H9 (cell line): ENCODE results near the gene ARL14EP. TPM values are rescaled to one million over a fixed set of nuclear protein-coding genes. Genes with fewer than 3 reads are reported as not detected.

Experiments used
- DNase-seq: peaks from one replicate; pipeline ENCODE4 v3.0.0-alpha.2; 2017
- H2AFZ ChIP-seq: one replicate; pipeline ENCODE4 v1.6.1; 2013; ENCODE audit warnings: mild to moderate bottlenecking, low read length, control low read depth, moderate library complexity
- H2AK5ac ChIP-seq: 2 replicates; pipeline ENCODE4 v1.6.1; 2013; ENCODE audit warnings: low read length, control low read depth, mixed read lengths; ENCODE audit not compliant: insufficient read length
- H2BK120ac ChIP-seq: one replicate; pipeline ENCODE4 v1.6.1; 2013; ENCODE audit warnings: low read depth, mild to moderate bottlenecking, low read length, control low read depth, inconsistent platforms; ENCODE audit not compliant: poor library complexity, severe bottlenecking
- H2BK12ac ChIP-seq: 2 replicates; pipeline ENCODE4 v1.6.1; 2013; ENCODE audit warnings: low read length, control low read depth, mixed read lengths, low read depth; ENCODE audit not compliant: insufficient read length
- H2BK15ac ChIP-seq: 2 replicates; pipeline ENCODE4 v1.6.1; 2013; ENCODE audit warnings: low read depth, low read length, control low read depth
- H2BK20ac ChIP-seq: one replicate; pipeline ENCODE4 v1.6.1; 2013; ENCODE audit warnings: low read depth, mild to moderate bottlenecking, low read length, control low read depth, inconsistent platforms; ENCODE audit not compliant: poor library complexity, severe bottlenecking
- H2BK5ac ChIP-seq: 2 replicates; pipeline ENCODE4 v1.6.1; 2013; ENCODE audit warnings: low read length, control low read depth, mixed read lengths; ENCODE audit not compliant: insufficient read length
- H3K14ac ChIP-seq: 2 replicates; pipeline ENCODE4 v1.6.1; 2013; ENCODE audit warnings: low read length, control low read depth; ENCODE audit not compliant: insufficient read depth
- H3K18ac ChIP-seq: 2 replicates; pipeline ENCODE4 v1.6.1; 2013; ENCODE audit warnings: low read depth, mild to moderate bottlenecking, mixed read lengths, low read length, control low read depth; ENCODE audit not compliant: insufficient read length
- H3K23ac ChIP-seq: 2 replicates; pipeline ENCODE4 v1.6.1; 2013; ENCODE audit warnings: low read length, control low read depth, mixed read lengths, low read depth; ENCODE audit not compliant: insufficient read length
- H3K23me2 ChIP-seq: 2 replicates; pipeline ENCODE4 v1.6.1; 2013; ENCODE audit warnings: low read depth, mild to moderate bottlenecking, mixed read lengths, low read length, control low read depth; ENCODE audit not compliant: insufficient read length, poor library complexity, severe bottlenecking
- H3K27ac ChIP-seq: 2 replicates; pipeline ENCODE4 v1.5.1; 2013; ENCODE audit warnings: low read length, control low read depth, mixed read lengths, low read depth; ENCODE audit not compliant: insufficient read length
- H3K27me3 ChIP-seq: 2 replicates; pipeline ENCODE4 v1.6.1; 2013; ENCODE audit warnings: low read length, control low read depth, inconsistent platforms; ENCODE audit not compliant: insufficient read depth
- H3K4ac ChIP-seq: 2 replicates; pipeline ENCODE4 v1.6.1; 2013; ENCODE audit warnings: low read depth, mild to moderate bottlenecking, control low read depth, inconsistent platforms, low read length, moderate library complexity
- H3K4me1 ChIP-seq: 2 replicates; pipeline ENCODE4 v1.6.1; 2013; ENCODE audit warnings: low read length, control low read depth, inconsistent platforms; ENCODE audit not compliant: insufficient read depth
- H3K4me2 ChIP-seq: 2 replicates; pipeline ENCODE4 v1.6.1; 2013; ENCODE audit warnings: low read length, control low read depth, mixed read lengths; ENCODE audit not compliant: insufficient read length, insufficient read depth
- H3K56ac ChIP-seq: 2 replicates; pipeline ENCODE4 v1.6.1; 2013; ENCODE audit warnings: low read depth, mild to moderate bottlenecking, mixed read lengths, low read length, control low read depth; ENCODE audit not compliant: insufficient read length
- H3K79me1 ChIP-seq: 2 replicates; pipeline ENCODE4 v1.6.1; 2013; ENCODE audit warnings: low read depth, mild to moderate bottlenecking, moderate library complexity, low read length, control low read depth, inconsistent platforms; ENCODE audit not compliant: insufficient read depth, poor library complexity, severe bottlenecking
- H3K79me2 ChIP-seq: 2 replicates; pipeline ENCODE4 v1.6.1; 2013; ENCODE audit warnings: low read length, control low read depth, inconsistent platforms; ENCODE audit not compliant: insufficient read depth
- H3K9ac ChIP-seq: 2 replicates; pipeline ENCODE4 v1.6.1; 2013; ENCODE audit warnings: low read length, control low read depth, mixed read lengths; ENCODE audit not compliant: insufficient read length; ENCODE audit errors: extremely low read depth
- H3K9me3 ChIP-seq: one replicate; pipeline ENCODE4 v1.6.1; 2013; ENCODE audit warnings: low read depth, low read length, inconsistent platforms; ENCODE audit not compliant: control insufficient read depth
- H3T11ph ChIP-seq: one replicate; pipeline ENCODE4 v1.6.1; 2013; ENCODE audit warnings: mild to moderate bottlenecking, low read length, control low read depth, inconsistent platforms
- H4K20me1 ChIP-seq: one replicate; pipeline ENCODE4 v1.6.1; 2013; ENCODE audit not compliant: control insufficient read depth, insufficient read length, insufficient read depth
- H4K5ac ChIP-seq: 2 replicates; pipeline ENCODE4 v1.6.1; 2013; ENCODE audit warnings: low read depth, mild to moderate bottlenecking, mixed read lengths, low read length, control low read depth; ENCODE audit not compliant: insufficient read length
- H4K8ac ChIP-seq: replicated peaks from 2 replicates; pipeline ENCODE4 v1.6.1; 2013; ENCODE audit warnings: low read length, control low read depth, mixed read lengths, low read depth; ENCODE audit not compliant: insufficient read length
- H4K91ac ChIP-seq: 2 replicates; pipeline ENCODE4 v1.6.1; 2013; ENCODE audit warnings: low read depth, mild to moderate bottlenecking, moderate library complexity, mixed read lengths, low read length, control low read depth; ENCODE audit not compliant: insufficient read length
- H3K27ac Mint-ChIP-seq, 3 experiments: 2 replicates in 2 of 3; 3 replicates in 1 of 3; pipeline ENCODE4 v1.8.0; 2020 to 2021; ENCODE audit warnings: mixed read lengths in 3 of 3, mild to moderate bottlenecking in 1 of 3, moderate library complexity in 1 of 3
- H3K27me3 Mint-ChIP-seq: 2 replicates; pipeline ENCODE4 v1.8.0; 2021; ENCODE audit warnings: low read depth, mild to moderate bottlenecking, moderate library complexity, mixed read lengths
- H3K36me3 Mint-ChIP-seq, 3 experiments: 2 replicates in 2 of 3; 3 replicates in 1 of 3; pipeline ENCODE4 v1.8.0; 2020 to 2021; ENCODE audit warnings: low read depth in 3 of 3, mixed read lengths in 3 of 3; ENCODE audit not compliant: insufficient read depth in 1 of 3
- H3K4me1 Mint-ChIP-seq, 2 experiments: 2 replicates each; pipeline ENCODE4 v1.8.0; 2020; ENCODE audit warnings: mixed read lengths in 2 of 2
- H3K4me3 Mint-ChIP-seq, 2 experiments: 2 replicates in 1 of 2; 3 replicates in 1 of 2; pipeline ENCODE4 v1.8.0; 2020 to 2021; ENCODE audit warnings: mild to moderate bottlenecking in 2 of 2, mixed read lengths in 2 of 2, moderate library complexity in 1 of 2
- H3K9me3 Mint-ChIP-seq, 2 experiments: 2 replicates in 1 of 2; 3 replicates in 1 of 2; pipeline ENCODE4 v1.8.0; 2020; ENCODE audit warnings: mild to moderate bottlenecking in 2 of 2, mixed read lengths in 2 of 2, moderate library complexity in 1 of 2
- WGBS: extraction: QIAGEN DNeasy Blood & Tissue Kit; methylation state at CpG from one replicate; pipeline ENCODE4 v1.1.7; 2013; ENCODE audit warnings: missing lambda C conversion rate, low lambda C conversion rate, mixed read lengths; ENCODE audit not compliant: insufficient read length; ENCODE audit errors: extremely low coverage; 5-methylcytosine and 5-hydroxymethylcytosine counted together
- total RNA-seq: library from RNA; stranded (reverse); gene quantifications from 2 replicates; pipeline ENCODE4 v1.2.1, GENCODE V29; 2021
- TF ChIP-seq, protein P1 (sequence below): fragments of 200-600 bp; sonication (generic); conservative IDR thresholded peaks from 3 replicates; pipeline ENCODE4 v1.8.0; 2021; ENCODE audit warnings: antibody characterized with exemption, mild to moderate bottlenecking

Gene ARL14EP
- total RNA-seq, 1 experiment from 2014 or later, result 20.9 TPM

- TF ChIP-seq, protein P1, sequence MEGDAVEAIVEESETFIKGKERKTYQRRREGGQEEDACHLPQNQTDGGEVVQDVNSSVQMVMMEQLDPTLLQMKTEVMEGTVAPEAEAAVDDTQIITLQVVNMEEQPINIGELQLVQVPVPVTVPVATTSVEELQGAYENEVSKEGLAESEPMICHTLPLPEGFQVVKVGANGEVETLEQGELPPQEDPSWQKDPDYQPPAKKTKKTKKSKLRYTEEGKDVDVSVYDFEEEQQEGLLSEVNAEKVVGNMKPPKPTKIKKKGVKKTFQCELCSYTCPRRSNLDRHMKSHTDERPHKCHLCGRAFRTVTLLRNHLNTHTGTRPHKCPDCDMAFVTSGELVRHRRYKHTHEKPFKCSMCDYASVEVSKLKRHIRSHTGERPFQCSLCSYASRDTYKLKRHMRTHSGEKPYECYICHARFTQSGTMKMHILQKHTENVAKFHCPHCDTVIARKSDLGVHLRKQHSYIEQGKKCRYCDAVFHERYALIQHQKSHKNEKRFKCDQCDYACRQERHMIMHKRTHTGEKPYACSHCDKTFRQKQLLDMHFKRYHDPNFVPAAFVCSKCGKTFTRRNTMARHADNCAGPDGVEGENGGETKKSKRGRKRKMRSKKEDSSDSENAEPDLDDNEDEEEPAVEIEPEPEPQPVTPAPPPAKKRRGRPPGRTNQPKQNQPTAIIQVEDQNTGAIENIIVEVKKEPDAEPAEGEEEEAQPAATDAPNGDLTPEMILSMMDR, result no peak
- Mint-ChIP-seq H3K27ac (no peak overlapping the region), H3K27me3 (no peaks in the 10 kb centered on the region; the same call in 1 of the 2 replicates)
These were observed 42.1 kb downstream of the ARL14EP start for GRCh38 chr11:30364837-30365482.

More at GRCh38 chr11:30364837-30365482, 42.1 kb downstream of the ARL14EP start:
- H3K9ac ChIP-seq, result no peak overlapping the region
- H3K4me3 Mint-ChIP-seq, result no peak overlapping the region
- no peaks in the 10 kb centered on the region for H3K4me1 ChIP-seq
- no peak overlapping the region for H3K18ac ChIP-seq
- H4K8ac ChIP-seq, result no peak overlapping the region
- peaks cover 13 to 18% of the 10 kb centered on the region in 2 experiments for H3K4me1 Mint-ChIP-seq
- H4K20me1 ChIP-seq, result no peaks in the 10 kb centered on the region
- no peaks in the 10 kb centered on the region for H3K79me2 ChIP-seq
- H3K36me3 Mint-ChIP-seq, result peaks cover 0 to 7% (median 0%) of the 10 kb centered on the region in 3 experiments; a peak in 1 of 7 replicates
- no peak overlapping the region for H2BK15ac ChIP-seq
- H2AK5ac ChIP-seq, result no peak overlapping the region
- no CpG with 5 or more reads among the region's 9 CpGs for WGBS
- no peaks in the 10 kb centered on the region for H3K9me3 ChIP-seq
- peaks cover 0 to 2% of the 10 kb centered on the region in 2 experiments; a peak in 1 of 5 replicates for H3K9me3 Mint-ChIP-seq
- no peak overlapping the region for H2BK5ac ChIP-seq
- H3K14ac ChIP-seq, result no peak overlapping the region
- no peak overlapping the region for H3K23ac ChIP-seq
- H3K27ac ChIP-seq, result no peak overlapping the region
- H3K56ac ChIP-seq, result no peak overlapping the region
- no peaks in the 10 kb centered on the region for H3K23me2 ChIP-seq
- no peak overlapping the region for H4K91ac ChIP-seq
- no peak for DNase-seq
- H3K79me1 ChIP-seq, result no peaks in the 10 kb centered on the region
- no peak overlapping the region for H4K5ac ChIP-seq
- H3T11ph ChIP-seq, result no peak overlapping the region
- H3K27me3 ChIP-seq, result no peaks in the 10 kb centered on the region
- no peak overlapping the region for H2BK120ac ChIP-seq
- H2AFZ ChIP-seq, result no peak overlapping the region
- H3K4ac ChIP-seq, result no peak overlapping the region
- no peak overlapping the region for H2BK12ac ChIP-seq
- no peak overlapping the region for H2BK20ac ChIP-seq
- no peak overlapping the region for H3K4me2 ChIP-seq
